Measurements from ENCODE around the gene AGTPBP1. TPM values are rescaled to one million over a fixed set of nuclear protein-coding genes. Genes with fewer than 3 reads are reported as not detected.

The AGTPBP1 gene
- total and polyA plus RNA-seq, 9 of the 15 experiments (the other 6 are each of a cell fraction or from before 2014, with no cell fraction given) = 1.4 to 7.9 (median 4.6) TPM

- ATAC-seq (no peak), DNase-seq (ENCODE audit: extremely low read depth in 1 of 4, low spot score in 3 of 4) (no peak), FAIRE-seq (no peak)
- no peaks in the 10 kb centered on the region for H4K20me1 ChIP-seq (replicated peaks; ENCODE audit: control insufficient read depth, insufficient read depth, low read length)
- CTCF ChIA-PET (ENCODE audit: low intra/inter-chr PET ratio) = no interaction called here
- no peaks in the 10 kb centered on the region for H3K9me3 ChIP-seq (replicated peaks; ENCODE audit: control insufficient read depth, insufficient read depth, low read depth, low read length)
- no peaks in the 10 kb centered on the region for H3K27me3 ChIP-seq (ENCODE audit: control insufficient read depth in 2 of 2, insufficient read depth in 2 of 2, low read length in 2 of 2)
- intact Hi-C loops (cut with micrococcal nuclease) = no loop called here
- no peak overlapping the region for H3K4me2 ChIP-seq (ENCODE audit: insufficient read depth, low read length)
- TF ChIP-seq ZBTB7A (IDR thresholded peaks at IDR 0.05; ENCODE audit: borderline replicate concordance, control insufficient read depth, low read depth, low read length) = no peak
- TF ChIP-seq SRSF1 (IDR thresholded peaks at IDR 0.05; ENCODE audit: low read depth, low read length) = no peak
- no peak for TF ChIP-seq ZBTB8A (IDR thresholded peaks at IDR 0.05; ENCODE audit: partially characterized antibody)
- no peak for TF ChIP-seq TGIF2 (CRISPR knock-in tag; IDR thresholded peaks at IDR 0.05)
- no peak for TF ChIP-seq GATA2 (CRISPR knock-in tag; IDR thresholded peaks at IDR 0.05)
- TF ChIP-seq, protein P1, sequence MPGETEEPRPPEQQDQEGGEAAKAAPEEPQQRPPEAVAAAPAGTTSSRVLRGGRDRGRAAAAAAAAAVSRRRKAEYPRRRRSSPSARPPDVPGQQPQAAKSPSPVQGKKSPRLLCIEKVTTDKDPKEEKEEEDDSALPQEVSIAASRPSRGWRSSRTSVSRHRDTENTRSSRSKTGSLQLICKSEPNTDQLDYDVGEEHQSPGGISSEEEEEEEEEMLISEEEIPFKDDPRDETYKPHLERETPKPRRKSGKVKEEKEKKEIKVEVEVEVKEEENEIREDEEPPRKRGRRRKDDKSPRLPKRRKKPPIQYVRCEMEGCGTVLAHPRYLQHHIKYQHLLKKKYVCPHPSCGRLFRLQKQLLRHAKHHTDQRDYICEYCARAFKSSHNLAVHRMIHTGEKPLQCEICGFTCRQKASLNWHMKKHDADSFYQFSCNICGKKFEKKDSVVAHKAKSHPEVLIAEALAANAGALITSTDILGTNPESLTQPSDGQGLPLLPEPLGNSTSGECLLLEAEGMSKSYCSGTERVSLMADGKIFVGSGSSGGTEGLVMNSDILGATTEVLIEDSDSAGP (CRISPR knock-in tag; IDR thresholded peaks at IDR 0.05) = no peak
- TF ChIP-seq, protein P2, sequence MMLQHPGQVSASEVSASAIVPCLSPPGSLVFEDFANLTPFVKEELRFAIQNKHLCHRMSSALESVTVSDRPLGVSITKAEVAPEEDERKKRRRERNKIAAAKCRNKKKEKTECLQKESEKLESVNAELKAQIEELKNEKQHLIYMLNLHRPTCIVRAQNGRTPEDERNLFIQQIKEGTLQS (IDR thresholded peaks at IDR 0.05) = no peak
- TF ChIP-seq, protein P2 (CRISPR knock-in tag; conservative IDR thresholded peaks at IDR 0.05) = no peak
- TF ChIP-seq HDAC3 (IDR thresholded peaks at IDR 0.05; ENCODE audit: borderline replicate concordance, partially characterized antibody) = no peak
- TF ChIP-seq ZNF133 (CRISPR knock-in tag; IDR thresholded peaks at IDR 0.05) = no peak
- TF ChIP-seq GTF2E2 (tag; IDR thresholded peaks at IDR 0.05) = no peak
- no peak for TF ChIP-seq LEF1 (IDR thresholded peaks at IDR 0.05)
- no peaks in the 10 kb centered on the region for H3K36me3 ChIP-seq (ENCODE audit: control insufficient read depth, insufficient read depth, low read length)
- POLR2A ChIA-PET = no interaction called here
- H3K27ac ChIP-seq (ENCODE audit: extremely low read depth, low read depth, low read length) = no peak overlapping the region
- no peaks in the 10 kb centered on the region for H3K9me1 ChIP-seq (ENCODE audit: control insufficient read depth, insufficient read depth, low read length)
- no TSS peak for BruUV-seq (replicated peaks)
- no peak overlapping the region for H3K4me3 ChIP-seq
- no peak overlapping the region for H2AFZ ChIP-seq (ENCODE audit: low read depth, low read length)
- no CpG with 5 or more reads among the region's 1 CpG for WGBS (ENCODE audit: insufficient coverage, low coverage, missing lambda C conversion rate)
- H3K79me2 ChIP-seq (ENCODE audit: control insufficient read depth, insufficient read depth, low read length) = no peaks in the 10 kb centered on the region
- H3K4me1 ChIP-seq (replicated peaks in 1 of 2; ENCODE audit: control insufficient read depth in 2 of 2, insufficient read depth in 2 of 2, low read length in 2 of 2) = no peaks in the 10 kb centered on the region
- H3K9ac ChIP-seq (ENCODE audit: insufficient read depth in 1 of 2, low read depth in 2 of 2, low read length in 2 of 2) = no peak overlapping the region
- in situ Hi-C loops (cut with MboI) = no loop called here
Observed at GRCh38 chr9:85605905-85606304, 135.8 kb downstream of the AGTPBP1 start.

All from K562 (cell line).